H9 (cell line): ENCODE data around the gene AKT3. TPM values are rescaled to one million over a fixed set of nuclear protein-coding genes. Genes with fewer than 3 reads are reported as not detected.

ENCODE experiments used
- DNase-seq: peaks from one replicate; pipeline ENCODE4 v3.0.0-alpha.2; 2017
- H2AFZ ChIP-seq: one replicate; pipeline ENCODE4 v1.6.1; 2013; ENCODE audit warnings: mild to moderate bottlenecking, low read length, control low read depth, moderate library complexity
- H2AK5ac ChIP-seq: 2 replicates; pipeline ENCODE4 v1.6.1; 2013; ENCODE audit warnings: low read length, control low read depth, mixed read lengths; ENCODE audit not compliant: insufficient read length
- H2BK120ac ChIP-seq: one replicate; pipeline ENCODE4 v1.6.1; 2013; ENCODE audit warnings: low read depth, mild to moderate bottlenecking, low read length, control low read depth, inconsistent platforms; ENCODE audit not compliant: poor library complexity, severe bottlenecking
- H2BK12ac ChIP-seq: 2 replicates; pipeline ENCODE4 v1.6.1; 2013; ENCODE audit warnings: low read length, control low read depth, mixed read lengths, low read depth; ENCODE audit not compliant: insufficient read length
- H2BK15ac ChIP-seq: 2 replicates; pipeline ENCODE4 v1.6.1; 2013; ENCODE audit warnings: low read depth, low read length, control low read depth
- H2BK20ac ChIP-seq: one replicate; pipeline ENCODE4 v1.6.1; 2013; ENCODE audit warnings: low read depth, mild to moderate bottlenecking, low read length, control low read depth, inconsistent platforms; ENCODE audit not compliant: poor library complexity, severe bottlenecking
- H2BK5ac ChIP-seq: 2 replicates; pipeline ENCODE4 v1.6.1; 2013; ENCODE audit warnings: low read length, control low read depth, mixed read lengths; ENCODE audit not compliant: insufficient read length
- H3K14ac ChIP-seq: 2 replicates; pipeline ENCODE4 v1.6.1; 2013; ENCODE audit warnings: low read length, control low read depth; ENCODE audit not compliant: insufficient read depth
- H3K18ac ChIP-seq: 2 replicates; pipeline ENCODE4 v1.6.1; 2013; ENCODE audit warnings: low read depth, mild to moderate bottlenecking, mixed read lengths, low read length, control low read depth; ENCODE audit not compliant: insufficient read length
- H3K23ac ChIP-seq: 2 replicates; pipeline ENCODE4 v1.6.1; 2013; ENCODE audit warnings: low read length, control low read depth, mixed read lengths, low read depth; ENCODE audit not compliant: insufficient read length
- H3K23me2 ChIP-seq: 2 replicates; pipeline ENCODE4 v1.6.1; 2013; ENCODE audit warnings: low read depth, mild to moderate bottlenecking, mixed read lengths, low read length, control low read depth; ENCODE audit not compliant: insufficient read length, poor library complexity, severe bottlenecking
- H3K27ac ChIP-seq: 2 replicates; pipeline ENCODE4 v1.5.1; 2013; ENCODE audit warnings: low read length, control low read depth, mixed read lengths, low read depth; ENCODE audit not compliant: insufficient read length
- H3K27me3 ChIP-seq: 2 replicates; pipeline ENCODE4 v1.6.1; 2013; ENCODE audit warnings: low read length, control low read depth, inconsistent platforms; ENCODE audit not compliant: insufficient read depth
- H3K4ac ChIP-seq: 2 replicates; pipeline ENCODE4 v1.6.1; 2013; ENCODE audit warnings: low read depth, mild to moderate bottlenecking, control low read depth, inconsistent platforms, low read length, moderate library complexity
- H3K4me1 ChIP-seq: 2 replicates; pipeline ENCODE4 v1.6.1; 2013; ENCODE audit warnings: low read length, control low read depth, inconsistent platforms; ENCODE audit not compliant: insufficient read depth
- H3K4me2 ChIP-seq: 2 replicates; pipeline ENCODE4 v1.6.1; 2013; ENCODE audit warnings: low read length, control low read depth, mixed read lengths; ENCODE audit not compliant: insufficient read length, insufficient read depth
- H3K56ac ChIP-seq: 2 replicates; pipeline ENCODE4 v1.6.1; 2013; ENCODE audit warnings: low read depth, mild to moderate bottlenecking, mixed read lengths, low read length, control low read depth; ENCODE audit not compliant: insufficient read length
- H3K79me1 ChIP-seq: 2 replicates; pipeline ENCODE4 v1.6.1; 2013; ENCODE audit warnings: low read depth, mild to moderate bottlenecking, moderate library complexity, low read length, control low read depth, inconsistent platforms; ENCODE audit not compliant: insufficient read depth, poor library complexity, severe bottlenecking
- H3K79me2 ChIP-seq: 2 replicates; pipeline ENCODE4 v1.6.1; 2013; ENCODE audit warnings: low read length, control low read depth, inconsistent platforms; ENCODE audit not compliant: insufficient read depth
- H3K9ac ChIP-seq: 2 replicates; pipeline ENCODE4 v1.6.1; 2013; ENCODE audit warnings: low read length, control low read depth, mixed read lengths; ENCODE audit not compliant: insufficient read length; ENCODE audit errors: extremely low read depth
- H3K9me3 ChIP-seq: one replicate; pipeline ENCODE4 v1.6.1; 2013; ENCODE audit warnings: low read depth, low read length, inconsistent platforms; ENCODE audit not compliant: control insufficient read depth
- H3T11ph ChIP-seq: one replicate; pipeline ENCODE4 v1.6.1; 2013; ENCODE audit warnings: mild to moderate bottlenecking, low read length, control low read depth, inconsistent platforms
- H4K20me1 ChIP-seq: one replicate; pipeline ENCODE4 v1.6.1; 2013; ENCODE audit not compliant: control insufficient read depth, insufficient read length, insufficient read depth
- H4K5ac ChIP-seq: 2 replicates; pipeline ENCODE4 v1.6.1; 2013; ENCODE audit warnings: low read depth, mild to moderate bottlenecking, mixed read lengths, low read length, control low read depth; ENCODE audit not compliant: insufficient read length
- H4K8ac ChIP-seq: replicated peaks from 2 replicates; pipeline ENCODE4 v1.6.1; 2013; ENCODE audit warnings: low read length, control low read depth, mixed read lengths, low read depth; ENCODE audit not compliant: insufficient read length
- H4K91ac ChIP-seq: 2 replicates; pipeline ENCODE4 v1.6.1; 2013; ENCODE audit warnings: low read depth, mild to moderate bottlenecking, moderate library complexity, mixed read lengths, low read length, control low read depth; ENCODE audit not compliant: insufficient read length
- H3K27ac Mint-ChIP-seq, 3 experiments: 2 replicates in 2 of 3; 3 replicates in 1 of 3; pipeline ENCODE4 v1.8.0; 2020 to 2021; ENCODE audit warnings: mixed read lengths in 3 of 3, mild to moderate bottlenecking in 1 of 3, moderate library complexity in 1 of 3
- H3K27me3 Mint-ChIP-seq: 2 replicates; pipeline ENCODE4 v1.8.0; 2021; ENCODE audit warnings: low read depth, mild to moderate bottlenecking, moderate library complexity, mixed read lengths
- H3K36me3 Mint-ChIP-seq, 3 experiments: 2 replicates in 2 of 3; 3 replicates in 1 of 3; pipeline ENCODE4 v1.8.0; 2020 to 2021; ENCODE audit warnings: low read depth in 3 of 3, mixed read lengths in 3 of 3; ENCODE audit not compliant: insufficient read depth in 1 of 3
- H3K4me1 Mint-ChIP-seq, 2 experiments: 2 replicates each; pipeline ENCODE4 v1.8.0; 2020; ENCODE audit warnings: mixed read lengths in 2 of 2
- H3K4me3 Mint-ChIP-seq, 2 experiments: 2 replicates in 1 of 2; 3 replicates in 1 of 2; pipeline ENCODE4 v1.8.0; 2020 to 2021; ENCODE audit warnings: mild to moderate bottlenecking in 2 of 2, mixed read lengths in 2 of 2, moderate library complexity in 1 of 2
- H3K9me3 Mint-ChIP-seq, 2 experiments: 2 replicates in 1 of 2; 3 replicates in 1 of 2; pipeline ENCODE4 v1.8.0; 2020; ENCODE audit warnings: mild to moderate bottlenecking in 2 of 2, mixed read lengths in 2 of 2, moderate library complexity in 1 of 2
- CTCF ChIP-seq: fragments of 200-600 bp; sonication (generic); conservative IDR thresholded peaks from 3 replicates; pipeline ENCODE4 v1.8.0; 2021; ENCODE audit warnings: antibody characterized with exemption, mild to moderate bottlenecking
- WGBS: extraction: QIAGEN DNeasy Blood & Tissue Kit; methylation state at CpG from one replicate; pipeline ENCODE4 v1.1.7; 2013; ENCODE audit warnings: missing lambda C conversion rate, low lambda C conversion rate, mixed read lengths; ENCODE audit not compliant: insufficient read length; ENCODE audit errors: extremely low coverage; 5-methylcytosine and 5-hydroxymethylcytosine counted together
- total RNA-seq: library from RNA; stranded (reverse); gene quantifications from 2 replicates; pipeline ENCODE4 v1.2.1, GENCODE V29; 2021

Gene AKT3
- total RNA-seq, 1 experiment from 2014 or later = 27.8 TPM

- WGBS = no CpG with 5 or more reads among the region's 2 CpGs
- H3K27me3 Mint-ChIP-seq = peaks cover 2% of the 10 kb centered on the region
- no peaks in the 10 kb centered on the region for H3K23me2 ChIP-seq
Measured at GRCh38 chr1:243898278-243898677, 48.2 kb upstream of the AKT3 start.

More at GRCh38 chr1:243898278-243898677, 48.2 kb upstream of the AKT3 start:
- no peaks in the 10 kb centered on the region for H3K36me3 Mint-ChIP-seq
- Histone ChIP-seq H2BK5ac (no peak overlapping the region), H2BK15ac (no peak overlapping the region), H3K27ac (no peak overlapping the region), H2BK20ac (no peak overlapping the region), H2AK5ac (no peak overlapping the region), H3K9me3 (no peaks in the 10 kb centered on the region), H3K4me2 (no peak overlapping the region), H3K27me3 (no peaks in the 10 kb centered on the region), H3T11ph (no peak overlapping the region), H3K9ac (no peak overlapping the region), H3K18ac (no peak overlapping the region), H2AFZ (no peak overlapping the region), H3K14ac (no peak overlapping the region), H3K79me1 (no peaks in the 10 kb centered on the region), H2BK12ac (no peak overlapping the region), H3K23ac (no peak overlapping the region), H3K4me1 (no peaks in the 10 kb centered on the region), H4K8ac (no peak overlapping the region), H4K5ac (no peak overlapping the region), H3K4ac (no peak overlapping the region), H2BK120ac (no peak overlapping the region), H4K20me1 (no peaks in the 10 kb centered on the region), H4K91ac (no peak overlapping the region), H3K79me2 (no peaks in the 10 kb centered on the region), H3K56ac (no peak overlapping the region)
- DNase-seq = no peak
- no peak for TF ChIP-seq CTCF
- H3K4me3 Mint-ChIP-seq = no peak overlapping the region
- no peak overlapping the region for H3K27ac Mint-ChIP-seq
- H3K4me1 Mint-ChIP-seq = peaks cover 3 to 5% of the 10 kb centered on the region in 2 experiments
- H3K9me3 Mint-ChIP-seq = no peaks in the 10 kb centered on the region
